ENCODE measurements around the gene SYT13.

The SYT13 gene

DNA sequence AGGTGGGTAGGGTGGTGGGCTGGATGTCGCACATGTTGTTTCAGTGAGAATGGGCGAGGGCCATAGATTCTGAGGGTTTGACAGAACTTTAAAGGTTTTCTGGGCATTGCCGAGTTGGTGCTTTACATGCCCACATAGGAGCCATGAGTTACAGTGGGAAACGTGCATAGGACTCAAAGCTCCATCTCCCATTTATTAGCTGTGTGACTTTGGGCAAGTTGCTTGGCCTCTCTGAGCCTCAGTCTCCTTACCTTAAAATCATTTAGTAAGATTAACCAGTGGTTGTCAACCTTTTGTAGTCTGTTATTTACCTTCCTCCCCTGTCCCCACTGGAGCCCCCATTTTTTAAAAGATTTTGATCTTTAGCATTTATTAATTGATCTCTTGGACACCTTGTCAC, 67.4 kb downstream of the SYT13 start:
- DNase-seq (ENCODE audit: low spot score), result no peak

DNA sequence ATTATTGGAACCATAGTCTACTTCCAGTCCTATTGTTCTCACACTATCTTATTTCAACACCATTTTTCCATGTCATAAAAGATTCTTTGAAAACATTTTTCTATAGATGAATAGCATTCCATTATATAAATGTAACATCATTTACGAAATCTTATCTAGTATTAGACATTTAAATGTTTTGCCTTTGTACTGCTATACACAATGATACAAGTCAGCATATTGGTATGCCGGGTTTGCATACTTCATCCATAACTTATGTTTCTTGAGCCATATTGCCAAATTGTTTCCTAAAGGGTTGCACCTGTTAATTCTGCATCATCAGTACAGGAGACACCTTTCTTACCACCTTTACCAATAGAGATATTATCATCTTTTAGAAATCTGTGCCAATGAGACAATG, 68.2 kb downstream of the SYT13 start:
- no peak for DNase-seq (ENCODE audit: low spot score)

DNA sequence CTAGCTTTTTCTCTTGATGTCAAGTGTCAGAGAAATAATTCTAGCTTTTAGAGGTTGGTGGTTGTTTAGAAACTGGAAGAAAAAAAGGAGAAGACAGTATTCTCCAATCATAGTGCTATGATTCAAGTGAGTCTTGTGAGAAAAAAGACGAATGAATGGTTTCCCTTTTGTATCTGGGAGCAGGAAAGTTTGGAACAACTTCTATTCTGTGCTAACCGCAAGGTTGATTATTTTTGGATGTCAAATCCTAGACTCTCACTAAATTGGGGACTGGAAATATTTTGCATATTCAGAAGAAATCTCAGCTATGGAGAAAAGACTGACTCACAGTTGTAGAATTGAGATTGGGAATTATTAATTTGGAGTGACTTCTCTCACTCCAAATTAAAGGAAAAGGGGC, 69.2 kb downstream of the SYT13 start:
- DNase-seq (ENCODE audit: low spot score), result no peak

DNA sequence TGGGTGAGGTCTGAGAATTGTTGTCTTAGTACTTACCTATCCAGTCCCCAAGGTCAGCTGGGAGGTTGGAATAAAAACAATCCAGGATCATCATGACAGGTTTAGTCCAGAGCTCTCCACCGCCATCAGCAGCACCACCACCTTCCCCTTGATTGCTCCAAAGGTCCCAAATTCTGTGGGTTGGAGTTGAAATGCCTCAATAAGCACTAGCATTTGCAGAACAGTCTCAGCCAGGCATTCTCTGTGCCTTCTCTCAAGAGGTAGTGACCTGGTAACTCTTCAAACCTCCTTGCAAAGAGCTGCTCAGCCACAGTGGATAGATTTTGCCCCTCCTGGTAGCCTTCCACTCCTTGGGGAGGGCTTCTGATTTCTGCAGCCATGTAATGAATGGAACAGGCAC, 70.1 kb downstream of the SYT13 start:
- DNase-seq (ENCODE audit: low spot score), result no peak

DNA sequence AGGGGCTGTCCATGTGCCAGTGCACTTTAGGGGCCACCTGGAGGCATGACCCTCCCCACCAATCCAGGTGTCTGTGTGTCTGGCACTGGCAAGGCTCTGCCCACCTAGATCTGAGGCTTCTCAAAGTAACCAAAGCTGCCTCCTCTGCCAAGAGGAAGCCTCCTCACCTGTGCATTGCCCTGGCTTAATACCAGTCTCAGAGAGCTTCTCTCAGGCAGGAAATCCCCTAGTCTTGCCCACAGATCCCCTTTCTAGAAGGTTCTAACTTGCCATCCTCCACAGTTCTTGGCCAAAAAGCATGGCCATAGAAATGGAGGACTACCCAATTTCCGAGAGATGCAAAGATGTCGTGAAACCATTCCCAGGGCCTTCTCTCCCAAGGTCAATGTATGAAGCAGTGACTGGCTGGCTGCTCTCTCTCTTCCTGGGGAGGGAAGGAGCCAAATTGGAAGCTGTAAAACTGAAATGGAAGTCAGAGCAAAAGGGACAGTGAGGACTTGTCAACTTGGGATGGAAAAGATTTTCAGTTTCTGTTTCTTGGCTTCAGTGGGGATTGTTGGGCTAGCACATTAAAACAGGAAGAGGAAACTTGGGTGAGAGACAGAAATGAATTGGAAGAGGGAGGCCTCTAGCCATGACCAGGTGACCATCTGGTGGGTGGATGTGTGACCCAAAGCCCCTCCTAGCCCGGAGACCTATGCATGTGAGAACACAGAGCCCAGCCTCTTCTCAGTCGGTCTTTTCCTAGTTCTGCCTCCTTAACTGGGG, 70.9 kb downstream of the SYT13 start:
- DNase-seq (ENCODE audit: low spot score), result no peak

DNA sequence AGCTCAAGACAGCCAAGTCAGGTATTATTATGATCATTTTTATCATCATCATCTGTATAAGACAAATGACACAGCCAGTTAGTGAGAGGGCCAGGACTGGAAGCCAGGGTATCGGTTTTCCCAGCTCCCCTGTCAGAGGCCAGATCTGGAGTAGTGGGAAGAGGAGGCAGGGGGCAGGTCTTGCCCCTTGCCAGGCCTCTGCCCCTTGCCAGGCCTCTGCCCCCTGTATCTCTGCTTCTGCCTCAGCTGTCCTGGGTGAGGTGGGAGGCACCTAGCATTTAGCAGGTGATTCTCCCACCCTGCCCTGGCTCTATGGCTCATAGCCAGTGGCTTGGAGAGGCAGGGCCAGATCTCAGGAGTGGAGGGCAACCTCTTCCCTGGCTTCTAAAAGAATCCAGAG, 72.4 kb downstream of the SYT13 start:
- no peak for DNase-seq (ENCODE audit: low spot score)

DNA sequence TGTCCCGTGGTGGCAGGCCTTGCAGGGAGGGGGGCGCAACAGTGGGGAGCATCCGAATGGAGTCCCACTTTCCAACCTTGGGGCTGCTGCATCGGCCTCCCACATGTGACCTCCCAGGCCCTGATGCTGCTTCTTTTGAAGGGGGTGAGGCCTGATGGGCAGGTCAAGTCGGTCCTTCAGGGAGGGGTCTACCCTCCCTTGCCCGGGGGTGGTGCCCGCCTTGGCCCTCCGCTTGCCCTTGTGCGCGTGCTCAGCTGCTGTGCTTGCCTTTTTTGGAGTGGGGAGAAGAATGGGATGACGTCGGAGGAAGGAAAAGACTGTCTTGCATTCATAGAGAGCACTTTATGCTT, 72.8 kb downstream of the SYT13 start:
- no peak for DNase-seq (ENCODE audit: low spot score)

DNA sequence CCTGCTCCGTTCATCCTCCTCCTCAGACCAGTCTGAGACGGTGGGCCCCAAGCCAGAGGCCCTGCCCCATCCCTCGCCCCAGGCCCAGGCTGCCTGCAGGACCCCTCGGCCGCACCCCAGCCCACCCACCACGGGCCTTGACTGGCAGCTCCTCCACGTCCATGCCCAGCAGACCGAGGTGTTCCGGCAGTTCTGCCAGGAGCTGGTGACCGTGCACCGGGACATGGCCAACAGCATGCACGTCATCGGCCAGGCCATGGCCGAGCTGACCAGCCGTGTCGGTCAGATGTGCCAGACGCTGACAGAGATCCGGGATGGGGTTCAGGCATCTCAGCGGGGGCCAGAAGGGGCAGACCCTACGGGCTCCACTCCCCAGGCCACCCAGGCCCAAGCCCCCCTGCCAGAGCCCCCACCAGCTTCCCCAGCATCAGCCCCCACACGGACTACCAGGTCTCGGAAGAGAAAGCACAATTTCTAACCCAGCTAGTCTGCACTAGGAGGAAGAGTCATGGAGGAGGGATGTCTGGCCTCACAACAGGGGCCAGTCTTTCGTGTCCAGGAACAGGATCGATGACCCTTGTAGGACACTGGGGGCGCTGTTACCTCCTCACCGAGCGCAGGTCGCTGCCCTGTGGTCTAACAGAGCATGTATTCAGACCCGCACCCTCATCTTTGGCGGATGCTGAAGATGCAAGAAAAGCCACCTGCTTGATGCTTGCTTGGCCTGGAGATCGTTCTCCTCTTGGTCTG, 73.4 kb downstream of the SYT13 start:
- no peak for DNase-seq (ENCODE audit: low spot score)

DNA sequence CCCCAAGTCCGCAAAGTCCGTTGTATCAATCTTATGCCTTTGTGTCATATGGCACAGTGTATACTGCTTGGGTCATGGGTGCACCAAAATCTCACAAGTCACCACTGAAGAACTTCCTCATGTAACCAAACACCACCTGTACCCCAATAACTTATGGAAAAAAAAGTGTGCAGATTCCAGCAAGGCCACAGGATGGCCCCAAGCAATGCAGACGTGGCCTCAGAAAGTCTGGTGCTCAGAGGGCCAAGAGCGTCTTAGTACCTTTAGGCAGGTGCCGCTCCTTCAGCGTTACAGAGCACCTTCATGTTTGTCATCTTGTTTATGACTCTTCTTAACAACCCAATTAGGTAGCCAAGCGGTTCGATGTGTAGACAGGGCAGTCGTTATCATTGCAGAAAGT, 74.4 kb downstream of the SYT13 start:
- DNase-seq (ENCODE audit: low spot score), result no peak

DNA sequence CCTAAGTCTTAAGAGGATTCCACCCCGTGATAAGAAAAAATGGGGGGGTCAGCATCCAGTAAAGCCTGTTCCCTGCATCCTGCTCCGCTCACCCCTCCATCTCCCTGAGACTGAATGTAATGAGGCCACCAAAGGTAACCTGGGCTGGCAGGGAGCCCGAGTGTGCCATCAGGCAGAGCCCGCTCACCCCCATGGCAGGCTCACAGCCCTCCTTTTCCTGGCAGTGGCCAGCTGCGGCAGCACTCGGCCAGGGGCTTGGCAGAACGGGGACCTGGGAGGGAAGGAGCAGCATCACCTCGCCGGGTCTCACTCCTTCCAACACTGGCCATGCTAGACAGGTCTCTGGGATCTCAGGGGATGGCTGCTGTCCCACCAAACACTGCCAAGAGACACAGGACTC, 75.3 kb downstream of the SYT13 start:
- DNase-seq (ENCODE audit: low spot score), result no peak

DNA sequence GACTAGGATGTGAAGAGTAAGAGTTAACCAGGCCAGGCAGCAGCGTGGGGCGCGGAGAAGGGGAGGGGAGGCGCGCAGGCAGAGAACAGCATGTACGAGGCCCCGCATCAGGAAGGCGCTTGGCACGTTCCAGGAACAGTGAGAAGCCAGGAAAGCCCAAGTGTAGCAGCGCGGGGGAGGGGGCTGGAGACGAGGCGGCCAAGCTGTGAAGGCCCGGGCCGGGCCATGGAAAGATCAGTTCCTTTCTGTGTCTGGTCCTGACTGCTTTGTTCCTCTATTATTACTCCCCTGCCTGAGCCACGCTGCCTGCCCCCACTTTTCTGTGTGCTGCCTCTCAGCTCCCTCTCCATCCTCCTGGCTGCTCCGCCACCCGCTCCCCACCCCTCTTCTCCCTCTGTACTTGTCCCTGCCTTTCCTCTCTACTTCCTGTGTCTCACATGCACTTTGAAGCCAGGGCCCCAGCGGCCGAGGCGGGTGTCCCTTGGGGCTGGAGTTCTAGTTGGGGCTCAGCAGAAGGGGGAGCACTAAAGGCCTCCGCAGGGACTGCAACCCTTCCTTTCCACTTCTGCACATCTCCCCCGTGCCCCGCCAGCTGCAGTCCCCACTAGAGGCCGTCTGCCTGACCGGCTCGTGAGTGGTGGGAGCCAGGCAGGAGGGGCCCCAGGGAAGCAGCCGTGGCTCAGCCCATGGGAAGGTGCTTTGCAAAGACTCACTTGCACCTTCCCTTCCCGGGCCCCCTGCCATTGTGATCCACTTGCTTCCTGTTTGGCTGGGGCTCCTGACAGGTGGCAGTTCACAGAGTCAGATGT, 76.0 kb downstream of the SYT13 start:
- no peak for DNase-seq (ENCODE audit: low spot score)

DNA sequence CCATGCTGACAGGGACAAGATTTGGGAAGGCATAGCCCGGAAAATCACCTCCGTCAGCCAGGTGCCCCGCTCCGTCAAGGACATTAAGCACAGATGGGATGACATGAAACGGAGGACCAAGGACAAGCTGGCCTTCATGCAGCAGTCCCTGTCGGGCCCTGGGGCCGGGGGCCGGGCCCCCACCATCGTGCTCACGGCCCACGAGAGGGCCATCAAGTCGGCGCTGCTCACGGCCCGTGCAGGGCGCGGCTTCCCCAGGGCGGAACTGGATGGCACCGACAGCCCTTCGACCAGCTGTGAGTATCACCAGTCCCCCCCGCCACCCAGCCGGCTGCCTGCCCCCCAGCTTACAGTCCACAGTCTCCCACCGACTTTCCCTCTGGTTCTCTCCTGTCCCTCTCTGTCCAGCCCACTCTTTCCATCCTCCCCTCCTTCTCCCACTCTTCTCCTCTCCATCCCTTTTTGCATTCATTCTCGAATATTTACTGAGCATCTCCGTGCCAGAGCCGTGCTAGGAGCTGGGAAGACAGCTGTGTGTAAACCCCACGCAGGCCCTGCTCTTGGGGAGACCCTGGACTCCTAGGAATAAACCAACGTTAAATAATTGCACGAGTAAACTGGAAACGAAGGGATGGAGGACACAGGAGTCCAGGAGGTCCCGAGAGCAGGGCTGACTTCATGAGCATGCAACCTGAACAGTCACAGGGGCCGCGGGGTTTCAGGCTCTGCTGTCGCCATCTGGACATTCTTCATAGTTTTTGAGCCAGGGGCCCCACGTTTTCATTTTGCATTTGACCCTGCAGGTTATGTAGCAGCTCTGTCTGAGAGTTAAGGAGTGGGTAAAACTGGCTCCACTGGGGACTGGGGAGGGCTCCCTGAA, 76.9 kb downstream of the SYT13 start:
- DNase-seq (ENCODE audit: low spot score), result no peak

DNA sequence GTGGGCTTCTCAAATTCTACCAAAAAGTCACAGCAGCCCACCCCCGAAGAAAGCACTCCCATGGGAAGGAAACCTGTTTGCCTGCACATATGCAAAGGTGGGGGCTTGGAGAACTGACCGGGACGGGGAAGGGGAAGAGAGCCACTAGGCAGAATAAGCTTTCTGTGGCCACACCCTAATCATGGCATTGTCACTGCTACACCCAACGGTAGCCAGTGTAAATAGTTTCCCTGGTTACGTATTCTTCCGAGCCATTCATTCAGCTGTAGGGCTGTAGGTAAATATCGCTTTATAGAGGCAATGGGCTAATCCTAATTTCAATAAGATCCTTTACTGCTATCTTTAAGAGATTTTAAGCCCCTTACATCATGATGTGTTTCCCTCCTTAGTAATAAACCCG, 78.0 kb downstream of the SYT13 start:
- DNase-seq (ENCODE audit: low spot score), result no peak

DNA sequence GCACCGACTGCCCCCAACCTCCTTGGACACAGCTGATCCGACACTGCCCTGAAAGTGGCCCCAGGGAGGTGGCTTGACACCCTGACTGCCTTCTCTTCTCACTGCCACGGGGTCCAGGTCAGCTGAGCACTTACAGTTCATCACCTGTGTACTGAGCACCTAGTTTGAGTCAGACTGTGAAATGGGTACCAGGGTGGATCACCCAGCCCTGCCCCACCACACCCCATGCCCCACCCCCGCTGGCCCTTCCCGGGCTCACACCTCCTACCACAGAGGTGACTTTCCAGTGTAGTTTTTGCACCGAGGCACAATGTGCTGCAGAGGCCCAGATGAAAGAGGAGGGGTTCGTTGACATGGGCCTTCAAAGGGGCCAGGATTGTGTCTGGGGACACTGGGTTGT, 80.2 kb downstream of the SYT13 start:
- no peak for DNase-seq (ENCODE audit: low spot score)

DNA sequence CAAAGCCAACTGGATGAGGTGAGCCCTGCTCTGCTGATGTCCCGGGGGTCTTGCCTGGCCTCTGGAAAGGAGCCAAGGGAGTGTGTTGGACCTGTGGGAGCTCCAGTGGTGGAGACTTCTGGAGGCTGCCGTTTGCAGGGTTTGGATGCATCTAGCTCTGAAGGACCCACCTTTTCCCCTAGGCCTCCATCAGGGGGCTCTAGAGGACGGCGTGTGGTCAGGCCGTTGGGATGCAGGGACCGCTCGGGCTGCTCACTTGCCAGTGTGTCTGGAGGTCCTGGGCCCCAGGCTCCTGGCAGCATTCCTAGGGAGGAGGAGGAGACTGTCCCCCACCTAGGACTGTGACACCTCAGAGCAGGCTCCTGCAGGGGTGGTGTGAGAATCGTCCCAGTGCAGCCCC, 81.4 kb downstream of the SYT13 start:
- no peak for DNase-seq (ENCODE audit: low spot score)

DNA sequence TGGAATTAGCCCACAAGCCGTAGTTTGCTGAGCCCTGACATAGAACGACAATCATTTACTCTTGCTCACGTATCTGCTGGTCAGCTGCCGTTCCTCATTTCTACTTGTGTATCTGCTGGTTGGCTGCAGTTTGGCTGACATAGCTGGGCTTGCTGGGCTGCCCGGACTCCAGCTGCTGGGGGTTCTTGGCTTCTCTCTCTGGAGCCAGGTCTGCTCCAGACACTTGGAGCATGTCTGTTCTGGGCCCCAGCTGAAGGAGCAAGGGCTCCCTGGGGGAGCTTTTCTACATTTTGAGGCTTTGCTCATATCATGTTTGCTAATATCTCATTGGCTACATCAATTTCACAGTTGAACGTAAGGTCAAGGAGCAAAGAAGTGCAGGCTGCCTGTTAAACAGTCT, 92.4 kb downstream of the SYT13 start:
- no peak for DNase-seq (ENCODE audit: low spot score)
